ENCODE results near the gene MOB3A. TPM values are rescaled to one million over a fixed set of nuclear protein-coding genes. Genes with fewer than 3 reads are reported as not detected.

The MOB3A gene
- total and polyA plus RNA-seq, 2 of the 8 experiments (the other 6 are each of a cell fraction or from before 2014, with no cell fraction given): 9.2 to 9.6 TPM

GRCh38 chr19:2041683-2042484 is 54.2 kb downstream of the MOB3A start (continued):
- TF ChIP-seq HDAC6 (IDR thresholded peaks at IDR 0.05; ENCODE audit: low read depth, low read length): no peak
- no peak for TF ChIP-seq HDAC2 (IDR thresholded peaks at IDR 0.05; ENCODE audit: borderline replicate concordance in 1 of 2, low read depth in 2 of 2, low read length in 2 of 2)
- TF ChIP-seq CEBPB (IDR thresholded peaks at IDR 0.05; ENCODE audit: low read depth, low read length): peak; percentile 98
- no peak for TF ChIP-seq TEAD4 (IDR thresholded peaks at IDR 0.05; ENCODE audit: low read depth, low read length)

Data from H1 (cell line).